ENCODE results near the gene SRP9.

SRP9 gene

GRCh38 chr1:225771661-225772322 is 5.8 kb upstream of the SRP9 start:
- TF ChIP-seq CTCF (IDR thresholded peaks at IDR 0.05) = no peak
- peak overlapping the region; percentile 97 for H3K27ac ChIP-seq

- peak overlapping the region; percentile 97 for H3K27ac ChIP-seq
- TF ChIP-seq CTCF (IDR thresholded peaks at IDR 0.05) (peak; percentile 98), ZFX (IDR thresholded peaks at IDR 0.05; ENCODE audit: borderline replicate concordance) (no peak)
Measured at GRCh38 chr1:225772323-225772768, 5.3 kb upstream of the SRP9 start.

- peak overlapping the region; percentile 97 for H3K27ac ChIP-seq
- TF ChIP-seq ZFX (IDR thresholded peaks at IDR 0.05; ENCODE audit: borderline replicate concordance) (no peak), CTCF (IDR thresholded peaks at IDR 0.05) (no peak)
Measured at GRCh38 chr1:225772848-225773247, 4.8 kb upstream of the SRP9 start.

GRCh38 chr1:225774281-225775147 is 3.1 kb upstream of the SRP9 start:
- H3K27ac ChIP-seq = peak overlapping the region; percentile 97
- TF ChIP-seq CTCF (IDR thresholded peaks at IDR 0.05) (no peak), ZFX (IDR thresholded peaks at IDR 0.05; ENCODE audit: borderline replicate concordance) (no peak)

GRCh38 chr1:225776294-225776693 is 1.3 kb upstream of the SRP9 start:
- TF ChIP-seq ZFX (IDR thresholded peaks at IDR 0.05; ENCODE audit: borderline replicate concordance) = no peak
- no peak for TF ChIP-seq CTCF (IDR thresholded peaks at IDR 0.05)
- no peak overlapping the region for H3K27ac ChIP-seq

GRCh38 chr1:225777058-225777582 is 506 bp upstream of the SRP9 start:
- peak overlapping the region; percentile 98 for H3K27ac ChIP-seq
- TF ChIP-seq ZFX (IDR thresholded peaks at IDR 0.05; ENCODE audit: borderline replicate concordance) (no peak), CTCF (IDR thresholded peaks at IDR 0.05) (no peak)

GRCh38 chr1:225778337-225778669 is 677 bp downstream of the SRP9 start:
- peak overlapping the region; percentile 98 for H3K27ac ChIP-seq

GRCh38 chr1:225779165-225779564 is 1.5 kb downstream of the SRP9 start:
- peak overlapping the region; percentile 98; the same call in 1 of the 2 replicates for H3K27ac ChIP-seq

More at GRCh38 chr1:225778337-225778669, 677 bp downstream of the SRP9 start:
- TF ChIP-seq CTCF (IDR thresholded peaks at IDR 0.05) = no peak
- TF ChIP-seq ZFX (IDR thresholded peaks at IDR 0.05; ENCODE audit: borderline replicate concordance) = no peak
